GM23248 (cell line): Measurements from ENCODE around the gene PUM1. TPM values are rescaled to one million over a fixed set of nuclear protein-coding genes. Genes with fewer than 3 reads are reported as not detected.
A peak's percentile ranks its signal among the peaks of the same experiment; 100 is the strongest.

Experiments used
- DNase-seq: peaks from one replicate; pipeline ENCODE4 v3.0.0-alpha.2; 2015
- H2AFZ ChIP-seq: fragments of 200-600 bp; sonication (generic); 2 replicates; pipeline ENCODE4 v1.6.1; 2016; ENCODE audit warnings: antibody characterized with exemption
- H3F3A ChIP-seq: fragments of 200-600 bp; sonication (generic); 2 replicates; pipeline ENCODE4 v1.6.1; 2016; ENCODE audit warnings: mild to moderate bottlenecking, antibody characterized with exemption, mixed run types; ENCODE audit not compliant: insufficient read depth
- H3K27ac ChIP-seq: fragments of 200-600 bp; sonication (generic); 2 replicates; pipeline ENCODE4 v1.5.1; 2016; ENCODE audit warnings: mild to moderate bottlenecking
- H3K27me3 ChIP-seq: fragments of 200-600 bp; sonication (generic); replicated peaks from 2 replicates; pipeline ENCODE4 v1.6.1; 2016; ENCODE audit warnings: mild to moderate bottlenecking; ENCODE audit not compliant: insufficient read depth
- H3K36me3 ChIP-seq: fragments of 200-600 bp; sonication (generic); 2 replicates; pipeline ENCODE4 v1.6.1; 2016; ENCODE audit warnings: low read depth, mild to moderate bottlenecking
- H3K4me1 ChIP-seq: fragments of 200-600 bp; sonication (generic); 2 replicates; pipeline ENCODE4 v1.6.1; 2016; ENCODE audit warnings: mild to moderate bottlenecking; ENCODE audit not compliant: insufficient read depth
- H3K4me2 ChIP-seq: fragments of 200-600 bp; sonication (generic); one replicate; pipeline ENCODE4 v1.6.1; 2016; ENCODE audit warnings: mild to moderate bottlenecking; ENCODE audit not compliant: unreplicated experiment
- H3K4me3 ChIP-seq: fragments of 200-600 bp; sonication (generic); 2 replicates; pipeline ENCODE4 v1.5.1; 2016; ENCODE audit warnings: mild to moderate bottlenecking
- H3K79me2 ChIP-seq: fragments of 200-600 bp; sonication (generic); 2 replicates; pipeline ENCODE4 v1.6.1; 2016; ENCODE audit warnings: mild to moderate bottlenecking; ENCODE audit not compliant: insufficient read depth
- H3K9ac ChIP-seq: fragments of 200-600 bp; sonication (generic); 2 replicates; pipeline ENCODE4 v1.6.1; 2016; ENCODE audit warnings: mild to moderate bottlenecking
- H3K9me2 ChIP-seq: fragments of 200-600 bp; sonication (generic); 2 replicates; pipeline ENCODE4 v1.6.1; 2016; ENCODE audit warnings: mixed run types, mild to moderate bottlenecking, moderate library complexity; ENCODE audit not compliant: insufficient read depth
- H3K9me3 ChIP-seq: fragments of 200-600 bp; sonication (generic); one replicate; pipeline ENCODE4 v1.6.1; 2017; ENCODE audit warnings: low read depth
- H4K20me1 ChIP-seq: fragments of 200-600 bp; sonication (generic); 2 replicates; pipeline ENCODE4 v1.6.0; 2016; ENCODE audit not compliant: insufficient read depth
- EZH2 ChIP-seq: fragments of 200-600 bp; sonication (generic); IDR thresholded peaks from 2 replicates; pipeline ENCODE4 v1.6.1; 2018; ENCODE audit warnings: antibody characterized with exemption, mild to moderate bottlenecking; ENCODE audit not compliant: insufficient read depth, poor library complexity, severe bottlenecking
- EZH2phosphoT487 ChIP-seq: fragments of 200-600 bp; sonication (generic); IDR thresholded peaks from 2 replicates; pipeline ENCODE4 v1.6.1; 2018; ENCODE audit warnings: antibody characterized with exemption, moderate library complexity, mild to moderate bottlenecking, low read depth; ENCODE audit not compliant: insufficient read depth
- WGBS, 2 experiments: methylation state at CpG; one replicate each; pipeline ENCODE4 v1.1.6; 2015 to 2017; ENCODE audit warnings: low lambda C conversion rate in 2 of 2, low coverage in 1 of 2; ENCODE audit errors: missing lambda C conversion rate in 2 of 2; 5-methylcytosine and 5-hydroxymethylcytosine counted together
- in situ Hi-C: fragments of 300-500 bp; cut with MboI; formaldehyde crosslinking; loops from 2 replicates; pipeline ENCODE4 v1.15.0; 2020
- polyA plus RNA-seq: library from polyadenylated mRNA; unstranded; fragments of >200 nt; fragmentation: Nextera tagmentation; extraction: Ambion mirVana; gene quantifications from 2 replicates; pipeline ENCODE4 v1.2.1, GENCODE V29; 2016
- total RNA-seq: library from RNA; depleted of rRNA; stranded (reverse); fragments of >200 nt; shearing (Covaris generic); gene quantifications from 2 replicates; pipeline ENCODE4 v1.2.3, GENCODE V29; 2014

Gene PUM1
- total and polyA plus RNA-seq, 2 experiments from 2014 or later, result 46.3 to 49.5 TPM

DNA sequence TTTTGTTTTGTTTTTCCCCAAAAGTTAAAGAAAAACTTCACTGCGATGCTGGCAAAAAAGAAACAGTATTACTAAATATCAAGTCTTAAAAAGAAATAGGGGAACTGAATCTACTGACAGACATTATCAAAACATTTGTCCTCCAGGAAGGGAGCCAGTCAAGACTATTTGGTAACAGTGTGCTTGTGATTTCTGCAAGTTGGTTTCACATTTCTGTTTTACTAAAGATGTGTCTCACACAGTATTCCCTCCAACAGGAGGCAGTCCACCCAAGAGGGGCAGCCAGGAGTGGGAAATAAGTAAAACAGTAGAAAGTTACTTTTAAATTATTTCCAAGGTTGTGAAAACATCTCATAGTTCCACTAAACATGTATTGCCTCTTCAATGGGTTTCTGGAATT lies 82.6 kb downstream of the PUM1 start:
- DNase-seq, result peak; percentile 31
- H3K4me2 ChIP-seq, result no peak overlapping the region
- peaks cover 100% of the 10 kb centered on the region for H3K79me2 ChIP-seq
- no peak overlapping the region for H3K9ac ChIP-seq
- H4K20me1 ChIP-seq, result peaks cover 29% of the 10 kb centered on the region
- peaks cover 26% of the 10 kb centered on the region; the same call in 1 of the 2 replicates for H3K36me3 ChIP-seq
- no peaks in the 10 kb centered on the region for H3K9me3 ChIP-seq
- no peak overlapping the region for H2AFZ ChIP-seq
- H3K4me1 ChIP-seq, result peaks cover 39% of the 10 kb centered on the region
- WGBS, 2 experiments, result 7 to 16% methylated on average over 1 of the region's 1 CpG
- no peaks in the 10 kb centered on the region for H3K9me2 ChIP-seq
- in situ Hi-C loops, result no loop called here
- H3F3A ChIP-seq, result peaks cover 13% of the 10 kb centered on the region
- no peak for TF ChIP-seq EZH2
- no peak overlapping the region for H3K4me3 ChIP-seq
- H3K27me3 ChIP-seq, result no peaks in the 10 kb centered on the region
- 0 out of 2 replicates have a peak overlapping the region, but pooled peaks have one; percentile 3 for H3K27ac ChIP-seq

DNA sequence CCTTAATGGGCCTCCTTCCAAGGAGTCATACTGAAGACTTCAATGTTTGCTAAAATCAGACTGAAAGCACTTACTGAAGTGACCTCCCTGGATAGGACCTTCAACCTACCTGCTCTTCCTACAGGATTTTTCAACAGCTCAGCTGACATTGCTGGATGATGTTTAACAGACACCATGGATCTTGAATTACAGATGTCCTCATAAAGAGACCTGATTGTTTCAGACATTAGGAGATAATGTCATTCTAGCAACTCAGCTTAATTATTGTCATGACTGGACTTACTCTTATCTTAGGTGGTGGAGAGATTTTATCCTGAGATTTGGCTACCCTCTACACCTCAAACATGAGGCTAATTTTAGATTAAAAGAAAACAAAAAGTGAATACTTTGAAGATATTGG lies 83.1 kb downstream of the PUM1 start:
- H3K36me3 ChIP-seq, result peaks cover 29% of the 10 kb centered on the region; the same call in 1 of the 2 replicates
- no peak overlapping the region for H2AFZ ChIP-seq
- in situ Hi-C loops, result no loop called here
- H4K20me1 ChIP-seq, result peaks cover 26% of the 10 kb centered on the region
- 0 out of 2 replicates have a peak overlapping the region, but pooled peaks have one; percentile 3 for H3K27ac ChIP-seq
- no peak for DNase-seq
- H3F3A ChIP-seq, result peaks cover 17% of the 10 kb centered on the region
- no peaks in the 10 kb centered on the region for H3K9me3 ChIP-seq
- peaks cover 100% of the 10 kb centered on the region for H3K79me2 ChIP-seq
- H3K9ac ChIP-seq, result no peak overlapping the region
- TF ChIP-seq EZH2phosphoT487 (no peak), EZH2 (no peak)
- H3K4me3 ChIP-seq, result no peak overlapping the region
- no peaks in the 10 kb centered on the region for H3K27me3 ChIP-seq
- H3K4me1 ChIP-seq, result peaks cover 36% of the 10 kb centered on the region
- no peak overlapping the region for H3K4me2 ChIP-seq
- H3K9me2 ChIP-seq, result no peaks in the 10 kb centered on the region

DNA sequence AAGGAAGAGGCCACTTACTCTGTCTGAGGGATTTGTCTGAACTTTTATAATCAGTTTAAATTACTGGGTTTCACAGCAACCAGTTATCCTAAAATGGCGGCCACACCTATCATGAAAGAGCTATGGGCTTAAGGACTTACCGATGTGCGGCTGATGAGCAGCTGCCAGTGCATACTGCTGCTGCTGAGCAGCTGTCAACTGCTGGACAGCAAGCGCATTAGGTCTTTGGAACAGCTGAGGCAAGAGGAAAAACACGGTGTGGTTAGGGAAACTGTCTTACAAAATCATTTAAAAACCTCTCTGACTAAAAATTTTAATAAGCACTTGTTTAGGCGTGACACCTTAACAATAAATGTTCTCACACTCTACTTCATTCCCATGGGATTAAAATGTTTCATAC lies 84.3 kb downstream of the PUM1 start:
- Histone ChIP-seq H3K4me3 (no peak overlapping the region), H2AFZ (no peak overlapping the region), H3K9me2 (no peaks in the 10 kb centered on the region), H4K20me1 (peaks cover 33% of the 10 kb centered on the region), H3K36me3 (peaks cover 29% of the 10 kb centered on the region; the same call in 1 of the 2 replicates), H3K9me3 (no peaks in the 10 kb centered on the region), H3K27me3 (no peaks in the 10 kb centered on the region), H3K4me1 (peaks cover 39% of the 10 kb centered on the region), H3K9ac (no peak overlapping the region), H3K27ac (no peak overlapping the region), H3K4me2 (no peak overlapping the region), H3K79me2 (peaks cover 100% of the 10 kb centered on the region), H3F3A (peaks cover 30% of the 10 kb centered on the region)
- in situ Hi-C loops, result no loop called here
- WGBS, 2 experiments, result 81 to 84% methylated on average over 6 of the region's 6 CpGs
- TF ChIP-seq EZH2phosphoT487 (no peak), EZH2 (no peak)
- DNase-seq, result no peak

DNA sequence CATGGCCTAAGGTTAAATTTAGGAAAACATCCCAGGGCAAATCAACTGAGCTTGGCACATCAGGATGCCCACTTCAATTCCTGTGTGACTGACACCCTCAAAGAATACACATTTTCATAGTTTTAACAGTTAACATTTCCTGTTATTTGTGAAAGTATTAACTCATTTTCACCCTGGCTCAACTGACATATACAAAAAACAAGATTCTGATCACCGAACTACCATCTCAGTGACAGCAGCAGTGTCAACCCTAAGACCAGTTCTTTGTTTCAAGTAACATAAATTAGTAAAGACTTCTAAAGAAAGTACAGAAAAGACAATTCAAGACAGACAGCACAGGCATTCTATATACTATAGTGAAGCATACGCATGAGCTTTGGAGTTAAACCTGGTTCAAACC lies 88.0 kb downstream of the PUM1 start:
- no peak overlapping the region for H3K27ac ChIP-seq
- peaks cover 15% of the 10 kb centered on the region; the same call in 1 of the 2 replicates for H4K20me1 ChIP-seq
- H3K9ac ChIP-seq, result no peak overlapping the region
- no peak for TF ChIP-seq EZH2phosphoT487
- no peak for TF ChIP-seq EZH2
- H3K4me3 ChIP-seq, result no peak overlapping the region
- H3K9me2 ChIP-seq, result no peaks in the 10 kb centered on the region
- H3K4me2 ChIP-seq, result no peak overlapping the region
- in situ Hi-C loops, result no loop called here
- peaks cover 97% of the 10 kb centered on the region for H3K79me2 ChIP-seq
- DNase-seq, result no peak
- H3F3A ChIP-seq, result peaks cover 35% of the 10 kb centered on the region
- peaks cover 46% of the 10 kb centered on the region; the same call in 1 of the 2 replicates for H3K36me3 ChIP-seq
- 95 to 97% methylated on average over 2 of the region's 2 CpGs for WGBS, 2 experiments
- H2AFZ ChIP-seq, result no peak overlapping the region
- no peaks in the 10 kb centered on the region for H3K27me3 ChIP-seq
- peaks cover 27% of the 10 kb centered on the region for H3K4me1 ChIP-seq
- no peaks in the 10 kb centered on the region for H3K9me3 ChIP-seq

DNA sequence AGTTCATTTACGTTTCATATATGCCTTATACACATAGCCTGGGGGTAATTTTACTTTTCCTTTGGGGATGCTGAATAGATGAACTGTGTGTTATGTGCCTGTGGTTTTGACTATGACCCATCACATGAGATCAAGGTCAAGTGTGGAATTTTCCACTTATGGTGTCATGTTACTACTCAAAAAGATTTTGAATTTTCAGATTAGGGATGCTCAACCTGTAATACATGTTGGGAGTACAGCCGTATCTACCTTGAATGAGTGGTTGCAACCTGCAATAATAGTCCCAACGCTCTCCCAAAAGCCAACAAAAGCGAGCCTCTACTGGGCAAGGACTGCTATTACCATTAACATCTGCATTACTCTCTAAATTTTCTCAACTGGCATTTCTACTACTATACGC lies 88.4 kb downstream of the PUM1 start:
- no peak overlapping the region for H3K4me3 ChIP-seq
- peak overlapping the region; percentile 67; the same call in 1 of the 2 replicates for H3K27ac ChIP-seq
- peak overlapping the region; percentile 60 for H3K4me2 ChIP-seq
- no peak for TF ChIP-seq EZH2
- TF ChIP-seq EZH2phosphoT487, result no peak
- peaks cover 12% of the 10 kb centered on the region; the same call in 1 of the 2 replicates for H4K20me1 ChIP-seq
- H3K9me2 ChIP-seq, result no peaks in the 10 kb centered on the region
- H3F3A ChIP-seq, result peaks cover 31% of the 10 kb centered on the region
- H3K36me3 ChIP-seq, result peaks cover 46% of the 10 kb centered on the region; the same call in 1 of the 2 replicates
- WGBS, 2 experiments, result 86 to 88% methylated on average over 5 of the region's 5 CpGs
- peaks cover 95% of the 10 kb centered on the region for H3K79me2 ChIP-seq
- in situ Hi-C loops, result no loop called here
- H2AFZ ChIP-seq, result no peak overlapping the region
- no peaks in the 10 kb centered on the region for H3K9me3 ChIP-seq
- DNase-seq, result peak; percentile 64
- H3K4me1 ChIP-seq, result peaks cover 23% of the 10 kb centered on the region
- peak overlapping the region; percentile 24; the same call in 1 of the 2 replicates for H3K9ac ChIP-seq
- no peaks in the 10 kb centered on the region for H3K27me3 ChIP-seq
